Brain microvascular endothelial cell (primary cell): Measurements from ENCODE around the gene MPPE1.
"Not testable (repeated sequence)": the region's sequence is repeated elsewhere in the genome, so short reads cannot be mapped to it uniquely, and the experiment has no call there.

ENCODE experiments used
- DNase-seq: peaks from one replicate; pipeline ENCODE4 v3.0.0-alpha.2; 2020
- H3K27ac ChIP-seq: fragments of 250-450 bp; sonication (Bioruptor Pico); 2 replicates; pipeline ENCODE4 v1.5.1; 2020; ENCODE audit warnings: mild to moderate bottlenecking, moderate library complexity
- H3K27me3 ChIP-seq: fragments of 250-450 bp; sonication (Bioruptor Pico); replicated peaks from 2 replicates; pipeline ENCODE4 v1.5.1; 2020; ENCODE audit warnings: mild to moderate bottlenecking
- H3K36me3 ChIP-seq: fragments of 250-450 bp; sonication (Bioruptor Pico); replicated peaks from 2 replicates; pipeline ENCODE4 v1.5.1; 2020; ENCODE audit warnings: mild to moderate bottlenecking
- H3K4me3 ChIP-seq: 2 replicates; pipeline ENCODE4 v1.5.1; 2011; ENCODE audit warnings: low read depth, mild to moderate bottlenecking, control low read depth, low read length, moderate library complexity
- CTCF ChIP-seq: IDR thresholded peaks from 2 replicates; pipeline ENCODE4 v1.5.1; 2011; ENCODE audit warnings: low read depth, mild to moderate bottlenecking, moderate library complexity, low read length, control low read depth, inconsistent platforms; ENCODE audit errors: missing control alignments
- in situ Hi-C: cut with HindIII; loops from 2 replicates; pipeline ENCODE4 v1.10.0; 2017; ENCODE audit warnings: low sequenced_read_pairs, low pct_ligation_motif_present

MPPE1 gene

GRCh38 chr18:11951390-11951851 lies 43.3 kb upstream of the MPPE1 start:
- no peak for DNase-seq
- no peak overlapping the region for H3K27ac ChIP-seq
- H3K36me3 ChIP-seq, result no peaks in the 10 kb centered on the region
- no peak for TF ChIP-seq CTCF
- H3K27me3 ChIP-seq, result no peaks in the 10 kb centered on the region
- in situ Hi-C loops, result no loop called here
- no peak overlapping the region for H3K4me3 ChIP-seq

DNA sequence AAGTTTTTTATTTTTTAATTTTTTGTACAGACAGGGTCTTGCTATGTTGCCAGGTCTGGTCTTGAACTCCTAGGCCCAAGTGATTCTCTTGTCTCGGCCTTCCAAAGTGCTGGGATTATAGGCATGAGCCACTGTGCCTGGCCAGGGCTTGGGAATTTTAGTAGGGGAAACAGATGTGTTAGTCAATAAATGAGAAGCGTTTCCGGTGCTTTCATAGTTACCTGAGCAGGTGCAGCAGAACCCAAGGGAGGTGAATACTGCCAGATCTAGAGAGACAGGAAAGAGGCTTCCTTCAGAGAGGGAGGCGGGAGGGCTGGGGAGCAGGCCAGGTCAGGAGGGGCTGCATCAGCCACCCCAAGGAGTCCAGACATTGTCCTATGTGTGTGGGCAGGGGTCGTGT lies 42.7 kb upstream of the MPPE1 start:
- no peak for TF ChIP-seq CTCF
- Histone ChIP-seq H3K36me3 (no peaks in the 10 kb centered on the region), H3K27me3 (no peaks in the 10 kb centered on the region), H3K27ac (no peak overlapping the region), H3K4me3 (no peak overlapping the region)
- DNase-seq, result no peak
- in situ Hi-C loops, result no loop called here

- DNase-seq, result no peak
- in situ Hi-C loops, result no loop called here
- no peak overlapping the region for H3K27ac ChIP-seq
- no peaks in the 10 kb centered on the region for H3K36me3 ChIP-seq
- no peak for TF ChIP-seq CTCF
- H3K27me3 ChIP-seq, result no peaks in the 10 kb centered on the region
- no peak overlapping the region for H3K4me3 ChIP-seq
Measured at GRCh38 chr18:11948852-11949523, 40.9 kb upstream of the MPPE1 start.

GRCh38 chr18:11947214-11948191 lies 39.4 kb upstream of the MPPE1 start:
- Histone ChIP-seq H3K27me3 (no peaks in the 10 kb centered on the region), H3K36me3 (no peaks in the 10 kb centered on the region), H3K4me3 (peak overlapping the region; percentile 51), H3K27ac (peak overlapping the region; percentile 78)
- TF ChIP-seq CTCF, result no peak
- in situ Hi-C loops, result no loop called here
- DNase-seq, result peak; percentile 95

DNA sequence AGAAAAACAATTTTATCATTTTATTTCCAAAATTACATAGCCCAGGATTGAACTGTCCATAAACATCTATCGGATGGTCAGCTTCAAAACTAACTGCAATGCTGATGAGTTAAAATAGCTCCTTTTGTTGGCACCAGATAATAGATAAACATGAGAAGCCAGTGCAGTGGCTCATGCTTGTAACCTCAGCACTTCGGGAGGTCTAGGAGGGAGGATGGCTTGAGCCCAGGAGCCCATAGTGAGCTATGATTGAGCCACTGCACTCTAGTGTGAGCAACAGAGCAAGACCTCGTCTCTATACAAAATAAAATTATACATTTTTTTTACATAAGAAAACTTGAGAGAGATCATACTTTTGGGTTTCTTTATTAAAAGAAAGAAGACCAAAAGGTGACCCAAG lies 38.6 kb upstream of the MPPE1 start:
- H3K36me3 ChIP-seq, result no peaks in the 10 kb centered on the region
- H3K4me3 ChIP-seq, result no peak overlapping the region
- TF ChIP-seq CTCF, result no peak
- DNase-seq, result peak; percentile 51
- in situ Hi-C loops, result no loop called here
- no peaks in the 10 kb centered on the region for H3K27me3 ChIP-seq
- H3K27ac ChIP-seq, result peak overlapping the region; percentile 78

DNA sequence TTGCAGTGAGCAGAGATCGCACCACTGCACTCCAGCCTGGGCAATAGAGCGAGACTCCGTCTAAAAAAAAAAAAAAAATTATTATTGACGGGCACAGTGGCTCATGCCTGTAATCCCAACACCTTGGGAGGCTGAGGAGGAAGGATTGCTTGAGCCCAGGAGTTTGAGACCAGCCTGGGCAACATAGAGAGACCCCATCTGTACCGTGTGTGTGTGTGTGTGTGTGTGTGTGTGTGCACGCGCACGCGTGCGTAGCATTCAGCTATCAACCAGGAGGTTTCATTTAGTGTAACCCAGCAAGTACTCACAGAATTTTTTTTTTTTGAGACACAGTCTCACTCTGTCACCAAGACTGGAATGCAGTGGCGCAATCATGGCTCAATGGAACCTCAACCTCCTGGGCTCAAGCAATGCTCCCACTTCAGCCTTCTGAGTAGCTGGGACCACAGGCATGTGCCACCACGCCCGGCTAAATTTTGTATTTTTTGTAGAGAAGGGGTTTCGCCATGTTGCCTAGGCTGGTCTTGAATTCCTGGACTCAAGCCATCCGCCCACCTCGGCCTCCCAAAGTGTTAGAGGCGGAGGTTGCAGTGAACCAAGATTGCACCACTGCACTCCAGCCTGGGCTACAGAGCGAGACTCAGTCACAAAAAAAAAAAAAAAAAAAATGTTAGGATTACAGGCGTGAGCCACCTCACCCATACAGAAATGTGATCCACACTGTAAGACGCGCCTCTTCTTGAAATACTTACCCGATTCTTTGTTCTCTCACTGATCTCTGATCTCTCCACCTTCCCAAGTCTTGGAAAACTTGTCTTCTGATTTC lies 37.9 kb upstream of the MPPE1 start:
- DNase-seq, result peak; percentile 21
- H3K36me3 ChIP-seq, H3K4me3 ChIP-seq, H3K27me3 ChIP-seq, in situ Hi-C loops: not testable (repeated sequence)
- H3K27ac ChIP-seq, result peak overlapping the region; percentile 78
